ENCODE results near the gene MYH4. TPM values are rescaled to one million over a fixed set of nuclear protein-coding genes. Genes with fewer than 3 reads are reported as not detected.

MYH4 gene
- total RNA-seq (2013), result not detected
- not detected for polyA plus RNA-seq
- polyA minus RNA-seq, result not detected in 2 replicates
- total RNA-seq, result 0 to 3.6 (median 0.16) reads per million in 11 experiments

DNA sequence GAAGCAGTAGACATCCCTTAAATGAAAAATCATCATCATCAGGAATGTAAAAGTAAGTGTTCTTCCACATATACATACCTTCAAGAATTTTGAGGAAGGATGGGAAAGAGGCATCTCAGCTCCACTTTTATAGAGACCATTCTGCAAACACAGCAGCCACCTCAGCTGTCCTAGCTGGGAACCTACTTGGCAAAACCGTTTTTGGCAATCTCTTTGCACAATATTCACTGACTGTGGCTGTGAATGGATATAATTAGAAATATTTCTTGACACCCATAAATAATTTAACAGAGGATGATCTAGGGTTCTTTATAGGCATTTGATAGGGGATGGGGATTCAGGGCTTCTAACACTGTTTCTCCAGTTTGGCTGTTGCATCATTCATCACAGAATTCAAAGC lies at the start of gene MYH4:
MYH4 (minus strand) TSS at position 101 of the 400 bp plus-strand sequence. CDS start 2,814 bp downstream, outside the sequence.
- Mint-ChIP-seq H3K27ac (no peak within 1 kb of the TSS), H3K36me3 (no peaks in the 10 kb centered on the region), H3K27me3 (ENCODE audit: low read depth in 3 of 3) (peaks cover 0 to 2% (median 2%) of the 10 kb centered on the region in 3 donors), H3K4me1 (no peaks in the 10 kb centered on the region), H3K9me3 (peaks cover 0 to 2% (median 0%) of the 10 kb centered on the region in 7 donors), H3K4me3 (no peak within 1 kb of the TSS)
- no peaks in the 10 kb centered on the region for H3K27me3 ChIP-seq (ENCODE audit: control insufficient read depth in 2 of 2, insufficient read depth in 2 of 2, low read length in 2 of 2)
- H3K4me1 ChIP-seq (ENCODE audit: control insufficient read depth in 1 of 2, insufficient read depth in 2 of 2, low read length in 2 of 2), result no peaks in the 10 kb centered on the region
- no peak within 1 kb of the TSS for H3K4me2 ChIP-seq (replicated peaks; ENCODE audit: extremely low read depth, low read length, poor library complexity, severe bottlenecking)
- no peak for DNase-seq
- H2AFZ ChIP-seq (ENCODE audit: insufficient read depth, low read depth, low read length, poor library complexity, severe bottlenecking), result no peak within 1 kb of the TSS
- WGBS (ENCODE audit: insufficient coverage), result no CpG with 5 or more reads among the region's 1 CpG
- intact Hi-C loops (cut with micrococcal nuclease), result no loop called here
- H3K9ac ChIP-seq (ENCODE audit: insufficient read depth, low read length, poor library complexity, severe bottlenecking), result no peak within 1 kb of the TSS
- H3K79me2 ChIP-seq (ENCODE audit: insufficient read depth, low read length), result no peaks in the 10 kb centered on the region
- TF ChIP-seq, protein P1, sequence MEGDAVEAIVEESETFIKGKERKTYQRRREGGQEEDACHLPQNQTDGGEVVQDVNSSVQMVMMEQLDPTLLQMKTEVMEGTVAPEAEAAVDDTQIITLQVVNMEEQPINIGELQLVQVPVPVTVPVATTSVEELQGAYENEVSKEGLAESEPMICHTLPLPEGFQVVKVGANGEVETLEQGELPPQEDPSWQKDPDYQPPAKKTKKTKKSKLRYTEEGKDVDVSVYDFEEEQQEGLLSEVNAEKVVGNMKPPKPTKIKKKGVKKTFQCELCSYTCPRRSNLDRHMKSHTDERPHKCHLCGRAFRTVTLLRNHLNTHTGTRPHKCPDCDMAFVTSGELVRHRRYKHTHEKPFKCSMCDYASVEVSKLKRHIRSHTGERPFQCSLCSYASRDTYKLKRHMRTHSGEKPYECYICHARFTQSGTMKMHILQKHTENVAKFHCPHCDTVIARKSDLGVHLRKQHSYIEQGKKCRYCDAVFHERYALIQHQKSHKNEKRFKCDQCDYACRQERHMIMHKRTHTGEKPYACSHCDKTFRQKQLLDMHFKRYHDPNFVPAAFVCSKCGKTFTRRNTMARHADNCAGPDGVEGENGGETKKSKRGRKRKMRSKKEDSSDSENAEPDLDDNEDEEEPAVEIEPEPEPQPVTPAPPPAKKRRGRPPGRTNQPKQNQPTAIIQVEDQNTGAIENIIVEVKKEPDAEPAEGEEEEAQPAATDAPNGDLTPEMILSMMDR (IDR thresholded peaks at IDR 0.05), result no peak
- H3K9me3 ChIP-seq (replicated peaks in 1 of 2; ENCODE audit: control insufficient read depth in 1 of 2, insufficient read depth in 1 of 2, low read length in 2 of 2), result no peaks in the 10 kb centered on the region
- no peak within 1 kb of the TSS for H3K4me3 ChIP-seq (replicated peaks in 1 of 3; ENCODE audit: low read depth in 2 of 3, low read length in 3 of 3)
- H3K36me3 ChIP-seq (replicated peaks in 1 of 2; ENCODE audit: control insufficient read depth in 1 of 2, insufficient read depth in 2 of 2, low read length in 2 of 2), result no peaks in the 10 kb centered on the region
- no peak within 1 kb of the TSS for H3K27ac ChIP-seq (ENCODE audit: low read depth in 1 of 2, low read length in 2 of 2)
- H4K20me1 ChIP-seq (ENCODE audit: insufficient read depth, low read length), result no peaks in the 10 kb centered on the region

DNA sequence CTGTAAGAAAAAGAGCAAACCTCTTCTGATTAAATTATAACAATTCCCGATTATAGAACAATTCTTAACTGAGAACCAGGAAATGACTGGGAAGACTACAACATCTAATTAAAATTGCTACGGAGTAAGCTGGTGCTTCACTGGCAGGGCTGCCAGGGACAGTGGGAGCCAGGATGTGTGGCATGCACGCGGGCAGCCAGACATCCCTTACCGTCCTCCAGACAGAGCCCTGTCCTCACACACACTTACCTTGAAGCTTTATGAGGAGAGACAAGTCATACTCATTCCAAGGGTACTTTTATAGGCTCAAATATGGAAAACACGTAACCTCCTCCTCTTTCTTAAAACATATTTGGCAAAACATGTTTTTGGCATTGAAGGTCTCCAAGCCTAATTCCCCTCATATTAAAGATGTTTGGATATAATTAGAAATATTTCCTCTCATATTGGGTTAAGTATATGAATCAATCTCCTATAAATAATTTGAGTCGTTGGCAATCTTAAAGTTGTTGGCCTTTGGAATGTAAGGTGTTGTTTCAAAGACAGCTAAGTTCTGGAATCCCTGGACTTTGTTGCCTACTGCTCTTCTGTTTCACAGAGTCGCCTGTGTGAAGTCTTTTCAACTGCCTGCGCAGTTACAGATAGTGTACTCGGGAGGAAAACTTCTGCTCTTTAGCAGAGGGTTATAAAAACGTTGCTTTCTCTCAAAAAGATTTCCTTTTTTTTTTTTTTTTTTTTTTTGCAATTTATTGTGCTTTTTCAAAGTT lies 49.1 kb upstream of the MYH4 start, which contains the start of gene MYH1:
MYH1 (minus strand) TSS at position 272 of the 767 bp plus-strand sequence. CDS start 1,900 bp downstream, outside the sequence.
- no peaks in the 10 kb centered on the region for H3K27me3 ChIP-seq (ENCODE audit: control insufficient read depth in 2 of 2, insufficient read depth in 2 of 2, low read length in 2 of 2)
- H2AFZ ChIP-seq (ENCODE audit: insufficient read depth, low read depth, low read length, poor library complexity, severe bottlenecking), result no peak within 1 kb of the TSS
- Mint-ChIP-seq H3K36me3 (no peaks in the 10 kb centered on the region), H3K4me3 (no peak within 1 kb of the TSS), H3K9me3 (peaks cover 0 to 5% (median 0%) of the 10 kb centered on the region in 7 donors), H3K27ac (no peak within 1 kb of the TSS), H3K4me1 (no peaks in the 10 kb centered on the region), H3K27me3 (ENCODE audit: low read depth in 3 of 3) (peaks cover 0 to 2% (median 0%) of the 10 kb centered on the region in 3 donors)
- 90% methylated on average over 2 of the region's 11 CpGs for WGBS (ENCODE audit: insufficient coverage)
- H4K20me1 ChIP-seq (ENCODE audit: insufficient read depth, low read length), result no peaks in the 10 kb centered on the region
- TF ChIP-seq, protein P1 (IDR thresholded peaks at IDR 0.05), result no peak
- DNase-seq, result no peak
- no peaks in the 10 kb centered on the region for H3K9me3 ChIP-seq (replicated peaks in 1 of 2; ENCODE audit: control insufficient read depth in 1 of 2, insufficient read depth in 1 of 2, low read length in 2 of 2)
- no peaks in the 10 kb centered on the region for H3K79me2 ChIP-seq (ENCODE audit: insufficient read depth, low read length)
- intact Hi-C loops (cut with micrococcal nuclease), result no loop called here
- H3K4me3 ChIP-seq (replicated peaks in 1 of 3; ENCODE audit: low read depth in 2 of 3, low read length in 3 of 3), result no peak within 1 kb of the TSS
- no peaks in the 10 kb centered on the region for H3K36me3 ChIP-seq (replicated peaks in 1 of 2; ENCODE audit: control insufficient read depth in 1 of 2, insufficient read depth in 2 of 2, low read length in 2 of 2)
- H3K4me1 ChIP-seq (ENCODE audit: control insufficient read depth in 1 of 2, insufficient read depth in 2 of 2, low read length in 2 of 2), result no peaks in the 10 kb centered on the region
- H3K9ac ChIP-seq (ENCODE audit: insufficient read depth, low read length, poor library complexity, severe bottlenecking), result no peak within 1 kb of the TSS
- H3K27ac ChIP-seq (ENCODE audit: low read depth in 1 of 2, low read length in 2 of 2), result no peak within 1 kb of the TSS
- H3K4me2 ChIP-seq (replicated peaks; ENCODE audit: extremely low read depth, low read length, poor library complexity, severe bottlenecking), result no peak within 1 kb of the TSS
